GM19397 (cell line): Measurements from ENCODE around the gene RXFP3.
A peak's percentile ranks its signal among the peaks of the same experiment; 100 is the strongest.
"Not testable (repeated sequence)": the region's sequence is repeated elsewhere in the genome, so short reads cannot be mapped to it uniquely, and the experiment has no call there.

Experiments
- ATAC-seq: cut with Tn5 transposase; IDR thresholded peaks from one replicate; pipeline ENCODE4 v1.9.1; 2021; ENCODE audit warnings: mild to moderate bottlenecking, moderate library complexity; ENCODE audit not compliant: unreplicated experiment

RXFP3 gene

DNA sequence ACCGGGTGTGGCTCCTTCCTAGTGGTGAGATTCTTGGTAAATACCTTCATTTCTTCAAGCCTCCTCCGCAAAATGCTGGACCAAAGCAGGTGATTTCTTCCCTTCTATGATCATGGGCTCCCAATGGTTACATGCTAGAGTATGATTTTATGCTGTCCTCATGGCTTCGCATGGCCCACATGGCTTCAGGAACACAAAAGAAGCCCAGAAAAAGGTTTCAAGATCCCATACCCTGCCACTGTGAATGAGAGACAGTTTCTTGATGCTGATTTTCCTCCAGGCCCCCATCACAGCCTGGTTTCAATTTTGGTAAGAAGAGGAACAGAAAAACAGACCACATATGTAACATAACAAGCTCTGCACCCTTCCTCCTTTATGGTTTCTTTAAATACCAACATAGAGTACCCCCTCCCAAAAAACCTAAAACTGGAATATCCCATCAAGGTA is 2.4 kb upstream of the RXFP3 start:
- ATAC-seq, result peak; percentile 72

DNA sequence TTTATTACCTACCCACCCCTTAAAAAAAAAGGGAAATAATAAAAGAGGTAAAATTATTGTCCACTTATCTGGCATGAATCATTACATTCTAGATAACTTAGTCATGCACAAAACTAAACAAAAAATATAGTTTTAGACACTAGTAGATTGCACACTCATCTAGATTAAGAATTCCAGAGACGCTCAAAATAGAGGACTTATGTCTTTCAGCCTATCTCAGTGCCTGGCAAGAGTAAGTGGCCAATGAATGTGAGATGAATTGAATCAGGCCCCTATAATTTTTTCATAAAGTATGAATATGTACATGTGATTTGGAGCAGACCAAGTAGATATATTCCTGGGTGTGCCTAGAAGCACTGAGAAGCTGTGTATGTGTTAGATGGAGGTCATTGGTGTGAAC is 2.0 kb upstream of the RXFP3 start:
- ATAC-seq, result peak; percentile 14

DNA sequence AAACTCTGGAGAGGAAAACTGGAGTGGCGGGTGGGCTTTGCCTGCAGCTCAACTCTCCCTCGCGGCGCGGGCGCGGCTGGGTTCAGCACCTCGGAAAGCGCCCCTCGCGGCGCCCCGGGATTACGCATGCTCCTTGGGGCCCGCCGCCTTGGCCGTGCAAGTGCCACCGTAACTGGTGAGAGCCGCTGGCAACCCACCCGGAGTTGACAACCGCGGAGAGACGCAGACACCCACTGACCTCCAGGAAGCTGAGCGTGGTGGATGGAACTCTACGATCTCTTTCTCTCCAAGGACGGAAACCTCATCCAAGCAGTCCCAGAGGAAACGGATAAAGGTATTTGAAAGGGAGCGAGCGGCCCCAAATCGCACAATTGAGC is 194 bp upstream of the RXFP3 start:
- peak; percentile 55 for ATAC-seq

DNA sequence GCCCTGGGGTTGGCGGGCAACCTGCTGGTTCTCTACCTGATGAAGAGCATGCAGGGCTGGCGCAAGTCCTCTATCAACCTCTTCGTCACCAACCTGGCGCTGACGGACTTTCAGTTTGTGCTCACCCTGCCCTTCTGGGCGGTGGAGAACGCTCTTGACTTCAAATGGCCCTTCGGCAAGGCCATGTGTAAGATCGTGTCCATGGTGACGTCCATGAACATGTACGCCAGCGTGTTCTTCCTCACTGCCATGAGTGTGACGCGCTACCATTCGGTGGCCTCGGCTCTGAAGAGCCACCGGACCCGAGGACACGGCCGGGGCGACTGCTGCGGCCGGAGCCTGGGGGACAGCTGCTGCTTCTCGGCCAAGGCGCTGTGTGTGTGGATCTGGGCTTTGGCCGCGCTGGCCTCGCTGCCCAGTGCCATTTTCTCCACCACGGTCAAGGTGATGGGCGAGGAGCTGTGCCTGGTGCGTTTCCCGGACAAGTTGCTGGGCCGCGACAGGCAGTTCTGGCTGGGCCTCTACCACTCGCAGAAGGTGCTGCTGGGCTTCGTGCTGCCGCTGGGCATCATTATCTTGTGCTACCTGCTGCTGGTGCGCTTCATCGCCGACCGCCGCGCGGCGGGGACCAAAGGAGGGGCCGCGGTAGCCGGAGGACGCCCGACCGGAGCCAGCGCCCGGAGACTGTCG is 976 bp downstream of the RXFP3 start:
- no peak for ATAC-seq

DNA sequence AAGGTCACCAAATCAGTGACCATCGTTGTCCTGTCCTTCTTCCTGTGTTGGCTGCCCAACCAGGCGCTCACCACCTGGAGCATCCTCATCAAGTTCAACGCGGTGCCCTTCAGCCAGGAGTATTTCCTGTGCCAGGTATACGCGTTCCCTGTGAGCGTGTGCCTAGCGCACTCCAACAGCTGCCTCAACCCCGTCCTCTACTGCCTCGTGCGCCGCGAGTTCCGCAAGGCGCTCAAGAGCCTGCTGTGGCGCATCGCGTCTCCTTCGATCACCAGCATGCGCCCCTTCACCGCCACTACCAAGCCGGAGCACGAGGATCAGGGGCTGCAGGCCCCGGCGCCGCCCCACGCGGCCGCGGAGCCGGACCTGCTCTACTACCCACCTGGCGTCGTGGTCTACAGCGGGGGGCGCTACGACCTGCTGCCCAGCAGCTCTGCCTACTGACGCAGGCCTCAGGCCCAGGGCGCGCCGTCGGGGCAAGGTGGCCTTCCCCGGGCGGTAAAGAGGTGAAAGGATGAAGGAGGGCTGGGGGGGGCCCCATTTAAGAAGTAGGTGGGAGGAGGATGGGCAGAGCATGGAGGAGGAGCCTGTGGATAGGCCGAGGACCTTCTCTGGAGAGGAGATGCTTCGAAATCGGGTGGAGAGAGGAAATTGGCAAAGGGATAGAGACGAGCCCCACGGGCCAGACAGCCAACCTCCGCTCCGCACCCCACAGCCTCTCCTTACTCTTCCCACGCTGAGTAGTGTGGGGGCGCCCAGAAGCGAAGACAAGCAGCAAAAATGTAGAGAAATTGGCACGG is 1.7 kb downstream of the RXFP3 start:
- no peak for ATAC-seq

DNA sequence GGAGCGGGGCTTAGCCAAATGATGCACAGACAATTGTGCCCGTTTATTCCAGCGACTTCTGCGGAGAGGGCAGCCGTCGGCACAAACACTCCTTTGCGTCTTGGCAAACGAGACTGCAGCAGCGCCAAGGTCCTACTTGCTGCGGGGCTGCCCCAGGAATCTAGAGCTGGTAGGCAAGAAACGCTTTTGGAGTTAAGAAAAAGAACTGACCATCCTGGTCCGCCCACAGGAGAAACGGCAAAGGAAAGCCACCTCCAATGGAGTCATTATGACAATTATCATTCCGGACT is 2.3 kb downstream of the RXFP3 start:
- no peak for ATAC-seq

DNA sequence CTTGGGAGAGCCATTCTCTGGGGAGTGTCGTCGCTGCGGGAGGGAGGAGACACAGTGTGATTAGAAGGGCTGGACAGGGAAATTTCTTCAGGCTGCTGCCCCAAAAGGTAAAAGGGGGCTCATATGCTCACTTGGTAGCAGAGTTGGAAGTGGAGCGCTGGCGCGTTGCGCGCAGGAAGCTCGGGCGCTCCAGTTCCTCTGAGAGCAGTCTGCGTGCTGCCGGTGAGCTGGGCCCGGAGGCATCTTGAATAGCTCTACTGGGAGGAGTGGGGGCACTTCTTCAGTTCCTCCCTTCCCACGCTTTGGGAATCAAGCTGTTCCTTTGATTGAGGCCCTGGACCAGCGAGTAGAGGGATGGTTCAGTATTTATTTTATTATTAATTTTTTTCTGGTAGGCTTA is 2.7 kb downstream of the RXFP3 start:
- no peak for ATAC-seq

DNA sequence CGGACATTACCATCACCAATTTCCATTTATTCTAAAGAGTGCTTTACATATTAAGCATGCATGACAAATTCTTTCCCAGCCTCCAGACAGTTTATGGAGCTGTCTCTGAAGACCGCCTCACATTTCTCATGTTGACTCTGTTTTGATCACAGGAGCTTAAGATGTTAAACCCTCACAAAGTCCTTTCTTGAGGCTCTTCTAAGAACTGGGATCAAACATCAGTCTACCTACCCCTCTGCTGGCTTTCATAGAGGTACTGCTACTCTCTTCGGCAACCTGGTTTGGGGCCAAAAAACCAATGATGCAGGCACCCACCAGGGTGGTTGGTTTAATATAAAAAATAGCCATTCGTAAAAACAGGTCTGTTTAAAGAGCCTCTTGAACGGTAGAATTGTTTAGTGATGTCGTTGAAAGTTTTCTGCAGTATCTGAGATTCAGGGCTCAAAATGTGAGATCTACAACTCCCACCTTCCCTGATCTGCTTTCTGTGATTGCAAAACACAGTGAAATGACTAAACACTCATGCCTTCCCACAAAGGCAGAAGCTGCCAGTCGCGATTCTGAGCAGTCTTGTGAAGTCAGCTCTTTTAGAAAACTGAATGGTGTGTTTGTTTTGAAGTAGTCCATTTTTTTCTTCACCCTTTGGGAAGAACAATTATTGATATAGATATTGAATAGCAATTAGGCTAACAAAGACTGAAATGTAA is 3.5 kb downstream of the RXFP3 start:
- ATAC-seq, result no peak

DNA sequence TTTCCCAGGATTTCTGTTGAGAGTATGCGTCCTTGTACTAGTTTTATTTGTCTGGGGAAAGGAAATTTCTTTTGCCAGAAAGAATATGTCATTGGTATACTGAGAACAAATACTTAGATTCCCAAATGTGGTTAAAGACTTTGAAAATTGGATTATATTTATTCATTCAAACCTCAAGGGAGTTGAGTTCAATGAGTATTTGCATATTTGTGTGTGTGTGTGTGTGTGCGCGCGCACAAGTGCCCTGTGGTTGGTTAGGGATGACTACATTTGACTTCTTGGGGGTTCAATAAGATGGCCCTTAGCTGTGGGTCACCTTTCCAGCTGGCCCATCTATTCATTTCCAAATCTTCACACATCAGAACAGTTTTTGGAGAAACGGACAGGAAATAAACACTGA is 4.9 kb downstream of the RXFP3 start:
- ATAC-seq, result no peak

DNA sequence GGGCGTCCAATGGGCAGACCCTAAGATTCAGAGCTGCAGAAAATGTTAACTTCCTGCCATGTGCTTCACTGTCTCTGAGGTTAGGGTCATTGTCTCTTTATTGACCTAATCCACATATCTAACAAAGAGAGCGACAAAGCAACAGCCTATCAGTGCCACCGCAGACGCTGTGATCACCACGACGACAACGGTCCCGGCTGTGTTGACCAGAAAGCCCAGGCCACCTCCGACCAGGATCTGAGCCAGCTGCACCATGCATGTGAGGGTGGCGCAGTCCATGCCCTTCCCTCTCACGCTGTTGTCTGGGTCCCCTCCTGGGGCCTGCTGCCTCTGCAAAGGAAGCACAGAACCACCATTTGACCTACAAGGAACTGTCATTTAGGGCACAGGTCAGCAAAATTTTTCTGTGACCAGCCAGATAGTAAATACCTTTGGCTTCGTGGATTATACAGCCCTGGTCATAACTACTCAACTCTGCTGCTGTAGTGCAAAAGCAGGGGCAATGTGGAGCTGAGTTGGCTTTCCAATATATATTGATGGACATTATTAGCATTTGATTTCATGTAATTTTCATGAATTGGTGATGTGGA is 8.5 kb downstream of the RXFP3 start:
- no peak for ATAC-seq

DNA sequence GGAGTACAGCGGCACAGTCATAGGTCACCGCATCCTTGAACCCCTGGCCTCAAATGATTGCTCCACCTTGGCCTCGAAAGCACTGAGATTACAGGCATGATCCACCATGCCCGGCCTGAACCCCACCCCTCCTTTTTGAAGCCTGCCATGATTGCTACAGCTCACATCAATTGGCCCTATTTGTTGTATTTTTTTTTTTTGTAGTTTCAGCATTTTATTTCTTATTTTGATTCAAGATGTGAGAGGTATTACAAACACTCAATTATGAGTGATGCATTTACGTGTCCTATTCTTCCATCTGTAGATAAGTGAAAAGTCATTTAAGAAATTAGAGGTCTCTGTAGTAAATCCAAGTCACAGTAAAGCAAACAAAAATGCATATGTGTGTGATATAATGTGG is 16.0 kb downstream of the RXFP3 start:
- not testable (repeated sequence) for ATAC-seq

DNA sequence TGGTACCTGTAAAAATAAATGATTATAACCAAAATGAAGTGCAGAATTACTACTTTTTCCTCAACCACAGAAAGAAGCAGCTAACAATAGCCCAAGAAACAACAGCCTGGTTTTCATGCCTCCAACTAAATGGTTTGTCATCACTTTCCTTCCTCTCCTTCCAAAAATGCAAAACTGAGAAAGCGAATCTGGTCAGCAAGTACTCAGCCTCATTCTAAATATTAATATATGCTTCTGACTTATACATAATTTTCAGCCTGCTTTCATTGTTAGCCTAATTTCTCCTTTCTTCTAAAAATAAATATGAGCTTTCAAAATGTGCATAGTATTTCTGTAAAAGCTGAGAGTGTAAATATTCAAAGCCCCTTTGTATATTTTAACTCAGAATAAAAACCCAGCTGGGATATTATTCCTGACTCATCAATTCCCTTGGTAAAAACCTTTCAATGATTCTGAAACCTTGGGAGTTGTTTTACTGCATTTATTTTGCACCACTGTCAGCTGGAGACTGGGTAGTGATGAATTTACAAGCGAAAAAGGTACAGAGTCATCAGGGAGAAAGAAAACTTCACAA is 21.5 kb downstream of the RXFP3 start:
- no peak for ATAC-seq

DNA sequence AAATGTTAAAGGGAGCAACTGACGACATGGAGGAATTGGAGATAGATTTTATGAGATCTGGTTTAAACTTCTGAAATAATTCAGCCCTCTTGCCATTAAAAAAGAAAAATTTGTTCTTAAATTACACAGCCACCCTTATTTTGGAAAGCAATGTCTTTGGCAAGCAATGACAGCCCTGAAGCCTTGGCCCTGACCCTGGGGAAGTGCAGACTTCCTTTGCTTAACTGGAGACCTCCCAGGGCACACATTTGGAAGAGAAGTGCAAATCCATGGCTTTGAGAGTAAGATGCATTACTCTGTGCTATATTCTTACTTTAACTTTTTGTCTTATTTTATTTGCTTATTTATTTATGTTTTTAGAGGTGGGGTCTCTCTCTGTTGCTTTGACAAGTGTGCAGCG is 22.0 kb downstream of the RXFP3 start:
- no peak for ATAC-seq

DNA sequence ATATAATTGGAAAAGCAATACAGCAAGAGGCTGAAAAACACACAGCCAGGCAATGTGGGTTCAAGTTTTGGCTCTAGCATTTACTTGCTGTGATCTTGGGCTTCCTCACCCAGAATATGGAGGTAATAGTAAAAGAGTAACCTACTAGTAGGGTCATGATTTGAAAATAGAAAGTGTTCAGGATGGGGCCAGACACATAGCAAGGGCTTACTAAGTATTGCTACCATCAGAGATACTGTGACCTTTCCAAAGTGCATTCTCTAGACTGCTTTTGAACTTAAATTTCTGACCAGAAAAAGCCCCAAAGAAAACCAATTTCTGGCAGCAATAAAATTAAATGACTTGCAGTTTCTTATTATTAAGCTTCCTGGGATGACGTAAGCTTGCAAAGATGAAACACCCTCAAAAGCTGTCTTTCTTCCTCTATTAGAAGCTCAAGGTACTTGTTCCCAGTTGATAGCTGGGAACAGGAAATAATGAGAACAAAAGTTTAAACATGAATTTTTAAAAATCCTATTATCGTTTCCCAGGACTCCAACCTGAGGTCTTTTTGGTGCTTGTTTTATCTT is 28.0 kb downstream of the RXFP3 start:
- ATAC-seq, result no peak

DNA sequence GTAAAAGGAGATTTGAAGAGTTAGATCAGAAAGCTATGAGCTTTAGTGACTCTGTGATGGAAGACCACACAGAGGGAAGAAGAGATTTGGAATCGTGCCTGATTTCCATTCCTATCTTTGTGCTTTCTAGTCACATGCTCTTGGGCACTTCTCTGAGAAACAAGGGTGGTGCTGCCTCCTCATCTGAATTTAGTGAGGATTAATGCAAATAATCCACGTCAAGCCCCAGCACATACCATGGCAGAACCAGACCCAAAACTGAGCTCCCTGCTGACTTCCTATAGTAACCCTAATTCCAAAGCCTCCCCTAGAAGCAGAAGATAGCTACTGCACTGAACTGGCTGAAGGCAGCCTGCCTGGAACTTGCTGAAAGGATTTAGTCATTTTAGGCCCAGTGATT is 30.6 kb downstream of the RXFP3 start:
- no peak for ATAC-seq

DNA sequence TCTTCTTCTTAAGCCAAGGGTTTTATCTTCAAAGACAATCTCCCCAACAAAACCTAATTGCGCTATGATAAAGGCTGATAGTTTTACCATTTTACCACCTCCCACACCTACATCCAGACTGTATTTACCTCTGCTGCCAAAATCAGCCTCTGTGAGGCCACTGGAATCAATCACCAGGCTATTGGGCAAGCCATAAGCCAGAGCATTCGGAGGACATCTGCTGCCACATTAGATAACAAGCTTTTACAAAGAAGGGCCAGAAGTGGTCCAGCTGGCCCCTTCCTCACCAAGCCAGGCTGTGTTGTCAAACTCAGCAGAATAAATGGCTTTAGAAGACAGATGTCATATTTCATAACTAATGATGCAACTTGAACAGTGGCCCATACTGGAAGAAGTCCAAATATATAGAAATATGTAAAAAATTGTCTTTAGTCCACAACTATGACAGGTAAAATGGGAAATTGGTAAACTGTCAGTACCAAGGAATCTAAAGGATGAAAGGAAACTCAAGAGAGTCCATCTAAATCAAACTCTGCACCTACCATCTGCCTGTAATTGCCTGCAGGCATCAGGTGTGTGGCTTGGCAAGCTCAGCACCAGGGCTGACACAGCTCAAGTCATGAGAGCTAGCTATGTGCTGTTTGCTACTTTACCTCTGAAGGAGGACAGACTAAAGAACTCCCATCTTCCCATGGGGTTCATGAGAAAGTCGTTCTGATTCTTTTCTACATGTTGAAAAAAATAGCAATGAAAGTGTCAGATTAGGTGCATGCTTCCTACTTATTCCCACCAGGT is 32.2 kb downstream of the RXFP3 start:
- ATAC-seq, result no peak

DNA sequence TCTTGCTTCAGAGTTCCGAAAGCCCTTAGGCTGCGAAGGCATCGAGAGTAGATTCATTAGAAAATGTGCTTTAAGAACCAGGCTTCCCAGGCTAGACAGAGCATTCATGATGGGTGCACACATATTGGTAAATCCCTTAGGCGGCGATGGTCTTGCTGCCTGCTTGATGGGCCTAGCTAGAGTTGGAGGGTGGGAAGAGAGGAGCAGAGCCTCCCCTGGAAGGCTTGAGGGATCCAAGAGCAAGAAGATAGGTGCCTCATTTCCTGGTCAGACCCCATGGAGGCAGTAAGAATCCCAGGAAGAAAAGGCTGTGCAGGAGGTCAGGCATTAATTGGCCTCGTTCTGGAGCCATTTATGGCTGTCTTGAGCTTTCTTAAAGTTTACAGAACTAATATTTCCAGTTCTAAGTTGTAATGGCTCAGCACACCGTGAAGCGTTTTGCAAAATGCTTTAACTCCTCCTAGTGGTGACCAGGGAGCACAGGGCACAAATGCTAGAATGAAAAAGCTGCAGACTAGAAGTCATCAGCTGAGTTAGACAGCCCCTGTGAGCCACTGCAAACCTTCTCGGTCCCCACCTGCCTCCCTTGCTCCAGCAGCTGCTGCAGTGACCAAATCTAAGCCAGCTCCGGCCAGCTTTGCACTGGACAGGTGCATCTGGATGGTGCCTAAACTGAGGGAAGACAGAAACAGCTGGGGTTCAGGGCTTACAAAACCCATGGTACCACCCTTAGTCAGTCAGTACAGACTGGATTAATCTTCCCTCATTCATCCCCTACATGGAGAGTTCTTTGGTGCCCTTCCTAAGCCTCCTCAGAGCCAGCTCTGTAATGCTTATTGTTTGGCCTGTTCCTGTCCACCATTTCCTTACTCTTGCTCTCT is 33.6 kb downstream of the RXFP3 start:
- peak; percentile 70 for ATAC-seq

DNA sequence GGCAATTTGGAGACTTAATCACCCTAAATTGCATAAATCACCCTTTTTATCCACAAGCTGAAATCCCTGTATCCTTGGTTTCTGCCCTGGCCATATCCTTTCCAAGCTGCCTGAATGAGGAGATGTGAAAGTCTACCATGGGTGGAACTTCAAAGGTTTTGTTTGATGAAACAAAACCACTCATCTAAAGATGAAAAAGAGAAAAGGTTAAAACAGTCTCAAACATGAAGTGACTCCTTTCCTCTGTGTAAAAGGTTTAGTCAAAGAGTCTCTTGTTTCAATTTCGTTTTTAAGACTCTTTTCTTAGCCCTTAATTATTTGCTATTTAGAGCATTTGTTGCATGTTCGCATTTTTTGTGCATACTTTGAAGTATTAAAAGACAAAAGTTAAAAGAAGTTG is 37.1 kb downstream of the RXFP3 start:
- no peak for ATAC-seq

DNA sequence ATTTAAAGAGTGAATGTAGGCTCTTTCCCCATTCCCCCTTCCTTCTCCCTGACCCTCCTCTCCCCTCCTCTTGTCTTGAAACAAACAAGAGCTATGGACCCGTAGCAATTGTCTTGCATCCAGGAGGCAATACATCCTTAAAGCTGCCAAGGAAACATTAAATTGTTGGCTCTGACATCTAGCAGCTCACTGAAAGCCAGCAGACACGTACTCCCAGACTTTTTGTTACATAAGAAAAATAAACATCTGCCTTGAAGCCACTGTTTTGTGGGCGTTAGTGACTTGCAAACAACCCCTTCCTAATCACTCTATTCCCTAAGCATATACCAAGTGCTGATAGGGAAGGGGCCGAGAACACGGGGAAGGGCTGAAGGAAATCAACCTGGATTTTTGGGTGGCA is 39.7 kb downstream of the RXFP3 start:
- no peak for ATAC-seq
